Measurements from ENCODE around the gene TIPARP. TPM values are rescaled to one million over a fixed set of nuclear protein-coding genes. Genes with fewer than 3 reads are reported as not detected.

The TIPARP gene
- total and polyA plus RNA-seq, 2 experiments from 2014 or later = 4.5 to 6.9 TPM

DNA sequence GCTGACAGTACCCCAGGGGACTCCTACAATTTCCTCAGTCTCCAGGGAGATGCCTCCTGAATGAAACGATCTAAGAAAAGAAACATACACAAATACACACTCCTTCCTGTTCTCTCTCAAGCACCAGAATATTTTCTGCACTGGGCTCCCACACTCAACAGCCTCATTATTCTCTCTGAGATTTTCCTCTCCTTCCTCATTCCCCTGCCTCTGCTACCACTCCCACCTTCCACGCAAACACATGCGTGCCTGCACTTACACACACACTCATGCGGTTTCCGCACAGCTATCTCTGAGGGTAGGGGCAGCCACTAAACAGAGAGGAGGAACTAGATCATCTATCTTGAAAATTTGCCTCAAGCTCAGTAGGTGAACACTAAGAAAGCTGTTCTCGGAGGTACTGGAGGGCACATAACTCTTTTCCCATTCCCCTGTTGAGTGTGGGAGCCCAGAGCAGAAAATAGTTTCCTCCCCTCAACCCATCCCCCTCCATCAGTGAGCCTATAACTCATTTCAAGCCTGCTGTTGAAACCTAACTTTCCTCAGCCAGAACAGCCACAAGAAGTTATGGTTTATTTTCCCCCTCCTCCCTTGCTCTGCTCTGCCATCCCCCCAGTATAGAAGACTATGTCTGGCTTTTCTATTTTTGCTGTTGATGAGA lies 30.5 kb upstream of the TIPARP start:
- Histone ChIP-seq H4K20me1 (replicated peaks; ENCODE audit: insufficient read depth) (no peaks in the 10 kb centered on the region), H3K36me3 (ENCODE audit: insufficient read depth) (no peaks in the 10 kb centered on the region), H3K27me3 (ENCODE audit: insufficient read depth) (no peaks in the 10 kb centered on the region), H3K79me2 (replicated peaks; ENCODE audit: insufficient read depth) (no peaks in the 10 kb centered on the region), H3K4me3 (no peak overlapping the region), H2AFZ (peak overlapping the region; percentile 96), H3K4me2 (peak overlapping the region; percentile 66), H3K27ac (ENCODE audit: low read depth) (no peak overlapping the region), H3K4me1 (ENCODE audit: insufficient read depth) (peaks cover 20% of the 10 kb centered on the region), H3F3A (replicated peaks; ENCODE audit: low read depth) (no peaks in the 10 kb centered on the region), H3K9me2 (ENCODE audit: insufficient read depth) (no peaks in the 10 kb centered on the region)
- H3K27ac Mint-ChIP-seq = peak overlapping the region; percentile 33; the same call in 1 of the 2 replicates
- ATAC-seq (peak; percentile 67), DNase-seq (ENCODE audit: low spot score) (peak; percentile 15)
- no peaks in the 10 kb centered on the region for H3K9me3 Mint-ChIP-seq
- peaks cover 19% of the 10 kb centered on the region for H3K4me1 Mint-ChIP-seq
- TF ChIP-seq, protein P1, sequence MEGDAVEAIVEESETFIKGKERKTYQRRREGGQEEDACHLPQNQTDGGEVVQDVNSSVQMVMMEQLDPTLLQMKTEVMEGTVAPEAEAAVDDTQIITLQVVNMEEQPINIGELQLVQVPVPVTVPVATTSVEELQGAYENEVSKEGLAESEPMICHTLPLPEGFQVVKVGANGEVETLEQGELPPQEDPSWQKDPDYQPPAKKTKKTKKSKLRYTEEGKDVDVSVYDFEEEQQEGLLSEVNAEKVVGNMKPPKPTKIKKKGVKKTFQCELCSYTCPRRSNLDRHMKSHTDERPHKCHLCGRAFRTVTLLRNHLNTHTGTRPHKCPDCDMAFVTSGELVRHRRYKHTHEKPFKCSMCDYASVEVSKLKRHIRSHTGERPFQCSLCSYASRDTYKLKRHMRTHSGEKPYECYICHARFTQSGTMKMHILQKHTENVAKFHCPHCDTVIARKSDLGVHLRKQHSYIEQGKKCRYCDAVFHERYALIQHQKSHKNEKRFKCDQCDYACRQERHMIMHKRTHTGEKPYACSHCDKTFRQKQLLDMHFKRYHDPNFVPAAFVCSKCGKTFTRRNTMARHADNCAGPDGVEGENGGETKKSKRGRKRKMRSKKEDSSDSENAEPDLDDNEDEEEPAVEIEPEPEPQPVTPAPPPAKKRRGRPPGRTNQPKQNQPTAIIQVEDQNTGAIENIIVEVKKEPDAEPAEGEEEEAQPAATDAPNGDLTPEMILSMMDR (conservative IDR thresholded peaks at IDR 0.05; ENCODE audit: low read depth in 2 of 2) = no peak
- TF ChIP-seq POLR2AphosphoS5 (IDR thresholded peaks at IDR 0.05; ENCODE audit: low read depth) = no peak
- TF ChIP-seq ZNF114 (CRISPR knock-in tag; IDR thresholded peaks at IDR 0.05) = no peak
- no peak for TF ChIP-seq STAT1 (IDR thresholded peaks at IDR 0.05; ENCODE audit: unreplicated experiment)
- TF ChIP-seq REST (IDR thresholded peaks at IDR 0.05; ENCODE audit: unreplicated experiment) = no peak
- no peak for TF ChIP-seq ZNF331 (CRISPR knock-in tag; IDR thresholded peaks at IDR 0.05; ENCODE audit: low read depth)
- no peak for TF ChIP-seq JUNB (IDR thresholded peaks at IDR 0.05; ENCODE audit: unreplicated experiment)
- no peak overlapping the region for H3K4me3 Mint-ChIP-seq
- H3K36me3 Mint-ChIP-seq (ENCODE audit: low read depth) = no peaks in the 10 kb centered on the region
- H3K27me3 Mint-ChIP-seq (ENCODE audit: insufficient read depth, low read depth, poor library complexity) = no peaks in the 10 kb centered on the region

DNA sequence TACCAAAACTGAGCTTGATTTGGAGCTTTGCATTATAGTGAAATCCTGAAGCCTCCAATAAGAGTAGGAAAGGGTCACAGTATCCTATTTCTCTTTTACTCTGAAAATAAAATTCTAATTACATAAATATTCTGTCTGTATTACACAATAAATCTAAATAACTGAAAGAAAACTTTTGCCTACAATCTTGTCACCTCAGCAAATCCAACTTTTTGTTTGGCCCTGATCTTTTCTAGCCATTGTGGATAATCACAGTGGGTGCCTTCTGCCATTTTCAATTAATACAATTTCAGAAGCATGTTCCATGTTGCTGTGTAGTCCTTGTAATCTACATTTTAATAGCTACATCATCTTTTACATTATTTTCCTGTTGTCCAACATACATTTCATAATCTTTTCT lies 29.4 kb upstream of the TIPARP start:
- Mint-ChIP-seq H3K9me3 (no peaks in the 10 kb centered on the region), H3K36me3 (ENCODE audit: low read depth) (no peaks in the 10 kb centered on the region), H3K4me3 (no peak overlapping the region), H3K4me1 (peaks cover 19% of the 10 kb centered on the region), H3K27me3 (ENCODE audit: insufficient read depth, low read depth, poor library complexity) (no peaks in the 10 kb centered on the region), H3K27ac (no peak overlapping the region)
- no peak overlapping the region for H2AFZ ChIP-seq
- H3K4me1 ChIP-seq (ENCODE audit: insufficient read depth) = peaks cover 20% of the 10 kb centered on the region
- no peak overlapping the region for H3K4me3 ChIP-seq
- no peaks in the 10 kb centered on the region for H3F3A ChIP-seq (replicated peaks; ENCODE audit: low read depth)
- H3K36me3 ChIP-seq (ENCODE audit: insufficient read depth) = no peaks in the 10 kb centered on the region
- no peaks in the 10 kb centered on the region for H3K79me2 ChIP-seq (replicated peaks; ENCODE audit: insufficient read depth)
- ATAC-seq (no peak), DNase-seq (ENCODE audit: low spot score) (no peak)
- H3K27ac ChIP-seq (ENCODE audit: low read depth) = no peak overlapping the region
- no peak overlapping the region for H3K4me2 ChIP-seq
- no peaks in the 10 kb centered on the region for H4K20me1 ChIP-seq (replicated peaks; ENCODE audit: insufficient read depth)
- no peaks in the 10 kb centered on the region for H3K9me2 ChIP-seq (ENCODE audit: insufficient read depth)
- no peaks in the 10 kb centered on the region for H3K27me3 ChIP-seq (ENCODE audit: insufficient read depth)
- TF ChIP-seq EZH2phosphoT487 (IDR thresholded peaks at IDR 0.05; ENCODE audit: unreplicated experiment) (no peak), POLR2AphosphoS5 (IDR thresholded peaks at IDR 0.05; ENCODE audit: low read depth) (no peak), REST (IDR thresholded peaks at IDR 0.05; ENCODE audit: unreplicated experiment) (no peak), CREB1 (CRISPR knock-in tag; IDR thresholded peaks at IDR 0.05; ENCODE audit: low read depth) (no peak), ZNF114 (CRISPR knock-in tag; IDR thresholded peaks at IDR 0.05) (no peak), NANOG (IDR thresholded peaks at IDR 0.05; ENCODE audit: borderline replicate concordance) (no peak), ZNF331 (CRISPR knock-in tag; IDR thresholded peaks at IDR 0.05; ENCODE audit: low read depth) (no peak), STAT1 (IDR thresholded peaks at IDR 0.05; ENCODE audit: unreplicated experiment) (no peak)
- TF ChIP-seq, protein P1 (conservative IDR thresholded peaks at IDR 0.05; ENCODE audit: low read depth in 2 of 2) = no peak

Measured in GM23338 (cell line).